DOHH2 (cell line): ENCODE measurements around the gene CDC37L1.
A peak's percentile ranks its signal among the peaks of the same experiment; 100 is the strongest.
"Not testable (repeated sequence)": the region's sequence is repeated elsewhere in the genome, so short reads cannot be mapped to it uniquely, and the experiment has no call there.

Experiments used
- H3F3A ChIP-seq: fragments of 200-600 bp; sonication (generic), shearing (Covaris generic); 2 replicates; pipeline ENCODE4 v1.6.0; 2016; ENCODE audit warnings: antibody characterized with exemption, mild to moderate bottlenecking; ENCODE audit not compliant: control insufficient read depth, insufficient read depth
- H3K27ac ChIP-seq: fragments of 200-600 bp; sonication (generic); 2 replicates; pipeline ENCODE4 v1.5.1; 2014; ENCODE audit warnings: low read depth, mild to moderate bottlenecking, low read length, moderate library complexity
- H3K27me3 ChIP-seq: fragments of 200-600 bp; sonication (generic); 2 replicates; pipeline ENCODE4 v1.6.1; 2014; ENCODE audit warnings: mild to moderate bottlenecking, low read length, mixed read lengths; ENCODE audit not compliant: control insufficient read depth
- H3K36me3 ChIP-seq: fragments of 200-600 bp; sonication (generic); 2 replicates; pipeline ENCODE4 v1.6.1; 2014; ENCODE audit warnings: mild to moderate bottlenecking, low read length, moderate library complexity, mixed read lengths; ENCODE audit not compliant: control insufficient read depth
- H3K4me1 ChIP-seq: fragments of 200-600 bp; sonication (generic); 2 replicates; pipeline ENCODE4 v1.6.1; 2014; ENCODE audit warnings: mild to moderate bottlenecking, low read length, mixed read lengths; ENCODE audit not compliant: control insufficient read depth
- H3K4me2 ChIP-seq: fragments of 200-600 bp; sonication (generic); 2 replicates; pipeline ENCODE4 v1.6.0; 2014; ENCODE audit warnings: mild to moderate bottlenecking, low read length, moderate library complexity
- H3K4me3 ChIP-seq: fragments of 200-600 bp; sonication (generic); 2 replicates; pipeline ENCODE4 v1.5.1; 2014; ENCODE audit warnings: mild to moderate bottlenecking, low read length, mixed read lengths
- H3K79me2 ChIP-seq: fragments of 200-600 bp; sonication (generic); 2 replicates; pipeline ENCODE4 v1.6.1; 2014; ENCODE audit warnings: mild to moderate bottlenecking, low read length, mixed read lengths; ENCODE audit not compliant: control insufficient read depth
- H3K9me2 ChIP-seq: fragments of 200-600 bp; sonication (generic); replicated peaks from 2 replicates; pipeline ENCODE4 v1.6.1; 2014; ENCODE audit warnings: mild to moderate bottlenecking, low read length, mixed read lengths; ENCODE audit not compliant: control insufficient read depth
- H3K9me3 ChIP-seq: fragments of 200-600 bp; sonication (generic); 2 replicates; pipeline ENCODE4 v1.6.1; 2014; ENCODE audit warnings: antibody characterized with exemption, low read length, mixed read lengths; ENCODE audit not compliant: control insufficient read depth, insufficient read depth
- H4K20me1 ChIP-seq: fragments of 200-600 bp; sonication (generic); 2 replicates; pipeline ENCODE4 v1.6.0; 2014; ENCODE audit warnings: low read depth, mild to moderate bottlenecking, antibody characterized with exemption, low read length, moderate library complexity; ENCODE audit not compliant: control insufficient read depth, insufficient read depth
- EZH2phosphoT487 ChIP-seq: fragments of 200-600 bp; sonication (generic); IDR thresholded peaks from 2 replicates; pipeline ENCODE4 v1.6.1; 2017; ENCODE audit warnings: borderline replicate concordance, mild to moderate bottlenecking, antibody characterized with exemption, low read length, moderate library complexity, mixed read lengths
- TF ChIP-seq, protein P1 (sequence below): fragments of 200-600 bp; sonication (generic); IDR thresholded peaks from one replicate; pipeline ENCODE4 v1.5.1; 2014; ENCODE audit warnings: antibody characterized with exemption, mild to moderate bottlenecking, low read depth, low read length; ENCODE audit not compliant: poor library complexity, severe bottlenecking

CDC37L1 gene

DNA sequence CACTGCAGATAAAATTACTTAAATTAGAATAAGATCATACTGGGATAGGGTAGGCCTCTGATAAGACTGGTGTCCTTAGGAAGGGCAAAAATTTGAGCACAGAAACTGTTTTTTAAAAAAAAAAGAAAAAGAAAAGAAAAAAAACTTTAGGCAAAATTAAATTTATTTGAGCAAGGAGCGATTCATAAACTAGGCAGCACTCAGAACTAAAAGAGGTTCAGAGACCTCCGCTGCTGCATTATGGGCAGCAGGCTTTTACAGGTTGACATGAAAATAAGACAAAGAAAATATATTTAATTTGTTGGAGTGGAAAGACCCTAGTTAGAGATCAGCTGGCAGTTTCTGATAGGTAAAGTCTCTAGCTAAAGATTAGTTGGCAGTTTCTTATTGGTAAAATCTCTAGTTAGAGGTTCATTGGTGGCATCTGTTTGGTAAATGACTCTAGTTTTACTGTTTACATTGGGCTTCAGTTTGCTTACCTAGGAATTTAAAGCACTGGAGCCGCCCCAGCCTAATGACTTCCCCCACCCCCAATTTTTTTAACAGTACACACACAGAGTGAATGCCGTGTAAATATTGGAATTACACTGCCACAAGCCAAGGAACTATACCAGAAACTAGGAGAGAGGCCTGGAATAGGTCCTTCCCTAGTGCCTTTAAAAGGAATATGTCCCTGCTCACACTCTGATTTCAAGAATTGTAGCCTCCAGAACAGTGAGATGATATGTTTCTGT, 21.8 kb upstream of the CDC37L1 start:
- Histone ChIP-seq H3K27ac (no peak overlapping the region), H3K4me1 (peaks cover 6% of the 10 kb centered on the region), H3K36me3 (no peaks in the 10 kb centered on the region), H3K79me2 (peaks cover 3% of the 10 kb centered on the region), H3F3A (no peaks in the 10 kb centered on the region), H4K20me1 (no peaks in the 10 kb centered on the region), H3K9me3 (no peaks in the 10 kb centered on the region), H3K9me2 (no peaks in the 10 kb centered on the region), H3K4me3 (no peak overlapping the region), H3K27me3 (no peaks in the 10 kb centered on the region), H3K4me2 (no peak overlapping the region)
- TF ChIP-seq EZH2phosphoT487: no peak
- TF ChIP-seq, protein P1, sequence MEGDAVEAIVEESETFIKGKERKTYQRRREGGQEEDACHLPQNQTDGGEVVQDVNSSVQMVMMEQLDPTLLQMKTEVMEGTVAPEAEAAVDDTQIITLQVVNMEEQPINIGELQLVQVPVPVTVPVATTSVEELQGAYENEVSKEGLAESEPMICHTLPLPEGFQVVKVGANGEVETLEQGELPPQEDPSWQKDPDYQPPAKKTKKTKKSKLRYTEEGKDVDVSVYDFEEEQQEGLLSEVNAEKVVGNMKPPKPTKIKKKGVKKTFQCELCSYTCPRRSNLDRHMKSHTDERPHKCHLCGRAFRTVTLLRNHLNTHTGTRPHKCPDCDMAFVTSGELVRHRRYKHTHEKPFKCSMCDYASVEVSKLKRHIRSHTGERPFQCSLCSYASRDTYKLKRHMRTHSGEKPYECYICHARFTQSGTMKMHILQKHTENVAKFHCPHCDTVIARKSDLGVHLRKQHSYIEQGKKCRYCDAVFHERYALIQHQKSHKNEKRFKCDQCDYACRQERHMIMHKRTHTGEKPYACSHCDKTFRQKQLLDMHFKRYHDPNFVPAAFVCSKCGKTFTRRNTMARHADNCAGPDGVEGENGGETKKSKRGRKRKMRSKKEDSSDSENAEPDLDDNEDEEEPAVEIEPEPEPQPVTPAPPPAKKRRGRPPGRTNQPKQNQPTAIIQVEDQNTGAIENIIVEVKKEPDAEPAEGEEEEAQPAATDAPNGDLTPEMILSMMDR: no peak

DNA sequence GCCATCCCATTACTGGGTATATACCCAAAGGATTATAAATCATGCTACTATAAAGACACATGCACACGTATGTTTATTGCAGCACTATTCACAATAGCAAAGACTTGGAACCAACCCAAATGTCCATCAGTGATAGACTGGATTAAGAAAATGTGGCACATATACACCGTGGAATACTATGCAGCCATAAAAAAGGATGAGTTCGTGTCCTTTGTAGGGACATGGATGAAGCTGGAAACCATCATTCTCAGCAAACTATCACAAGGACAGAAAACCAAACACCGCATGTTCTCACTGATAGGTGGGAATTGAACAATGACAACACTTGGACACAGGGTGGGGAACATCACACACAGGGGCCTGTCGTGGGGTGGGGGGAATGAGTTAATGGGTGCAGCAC, 18.7 kb upstream of the CDC37L1 start:
- H3K9me2 ChIP-seq, H3F3A ChIP-seq, H4K20me1 ChIP-seq, H3K36me3 ChIP-seq, H3K9me3 ChIP-seq, H3K4me2 ChIP-seq, H3K27me3 ChIP-seq, H3K27ac ChIP-seq, H3K4me3 ChIP-seq: not testable (repeated sequence)
- peaks cover 36% of the 10 kb centered on the region for H3K4me1 ChIP-seq
- peaks cover 17% of the 10 kb centered on the region for H3K79me2 ChIP-seq

DNA sequence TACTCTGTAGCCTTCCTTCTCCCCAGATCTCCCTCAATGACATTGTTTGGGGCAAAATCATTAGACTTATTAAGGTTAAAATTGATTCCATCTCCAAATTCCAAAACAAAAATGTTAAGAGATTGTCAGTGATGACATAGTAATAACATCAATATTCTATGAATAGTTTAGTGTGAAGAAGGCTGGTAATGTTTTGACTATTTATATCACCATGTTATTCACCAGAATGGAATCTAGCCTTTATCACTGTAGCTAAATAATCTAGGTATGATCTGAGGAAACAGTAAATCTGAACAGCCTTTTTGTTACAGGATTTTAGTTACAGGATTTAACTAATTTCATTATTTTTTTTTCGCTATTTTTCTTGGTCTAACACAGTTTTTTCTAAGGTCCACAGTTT, 18.2 kb upstream of the CDC37L1 start:
- Histone ChIP-seq H3K79me2 (peaks cover 17% of the 10 kb centered on the region), H3K27me3 (no peaks in the 10 kb centered on the region), H3K4me2 (no peak overlapping the region), H3K4me1 (peaks cover 41% of the 10 kb centered on the region), H3K4me3 (no peak overlapping the region), H3K27ac (no peak overlapping the region), H3K36me3 (no peaks in the 10 kb centered on the region), H3K9me3 (no peaks in the 10 kb centered on the region), H3F3A (peaks cover 8% of the 10 kb centered on the region; the same call in 1 of the 2 replicates), H3K9me2 (no peaks in the 10 kb centered on the region), H4K20me1 (no peaks in the 10 kb centered on the region)
- TF ChIP-seq, protein P1: no peak
- no peak for TF ChIP-seq EZH2phosphoT487

DNA sequence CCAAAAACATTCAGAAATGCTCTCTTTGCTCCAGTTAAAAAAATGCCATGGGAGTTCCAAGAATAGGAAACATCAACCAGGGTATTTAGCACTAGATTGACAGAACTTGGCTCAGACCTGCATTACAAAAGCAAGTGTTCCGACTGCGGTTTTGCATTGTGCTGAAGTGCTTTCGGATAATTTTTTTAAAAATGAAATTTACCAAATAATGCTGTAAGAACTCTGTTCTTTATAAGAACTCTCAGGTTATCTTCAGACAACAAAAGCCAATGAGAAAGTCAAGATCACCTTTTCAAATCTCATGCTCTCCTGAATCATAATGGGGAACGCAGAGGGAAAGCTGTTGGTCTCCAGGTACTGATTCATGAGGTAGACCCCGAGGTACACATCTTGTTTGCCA, 17.8 kb upstream of the CDC37L1 start:
- H3K4me2 ChIP-seq: peak overlapping the region; percentile 98
- no peak for TF ChIP-seq EZH2phosphoT487
- TF ChIP-seq, protein P1: no peak
- peaks cover 46% of the 10 kb centered on the region for H3K4me1 ChIP-seq
- H3F3A ChIP-seq: peaks cover 8% of the 10 kb centered on the region; the same call in 1 of the 2 replicates
- H3K4me3 ChIP-seq: peak overlapping the region; percentile 96
- H4K20me1 ChIP-seq: no peaks in the 10 kb centered on the region
- no peaks in the 10 kb centered on the region; the same call in none of the 2 replicates for H3K27me3 ChIP-seq
- peaks cover 17% of the 10 kb centered on the region for H3K79me2 ChIP-seq
- H3K27ac ChIP-seq: no peak overlapping the region
- no peaks in the 10 kb centered on the region for H3K9me3 ChIP-seq
- no peaks in the 10 kb centered on the region for H3K9me2 ChIP-seq
- no peaks in the 10 kb centered on the region for H3K36me3 ChIP-seq
